Mucosa of descending colon (tissue), 3 donors: ENCODE data around the gene HBG1. TPM values are rescaled to one million over a fixed set of nuclear protein-coding genes. Genes with fewer than 3 reads are reported as not detected.

ENCODE experiments used
- ATAC-seq: fragments of 200-7000 bp; cut with Tn5 transposase; one replicate; pipeline ENCODE4 v1.9.1; 2020; ENCODE audit warnings: mild to moderate bottlenecking, moderate library complexity
- DNase-seq, 3 donors: peaks; one replicate each; pipeline ENCODE4 v3.0.0-alpha.2; 2020
- H3K36me3 ChIP-seq: fragments of 200-600 bp; one replicate; pipeline ENCODE4 v1.8.0; 2021; ENCODE audit warnings: low read depth, mild to moderate bottlenecking
- H3K4me1 ChIP-seq: fragments of 200-600 bp; one replicate; pipeline ENCODE4 v1.8.0; 2021; ENCODE audit warnings: low read depth, mild to moderate bottlenecking
- H3K4me3 ChIP-seq: fragments of 200-600 bp; one replicate; pipeline ENCODE4 v1.8.0; 2021; ENCODE audit warnings: mild to moderate bottlenecking
- H3K9me3 ChIP-seq: fragments of 200-600 bp; one replicate; pipeline ENCODE4 v1.8.0; 2021; ENCODE audit warnings: mild to moderate bottlenecking
- CTCF ChIP-seq: fragments of 200-600 bp; IDR thresholded peaks from one replicate; pipeline ENCODE4 v1.8.0; 2022; ENCODE audit warnings: antibody characterized with exemption, mild to moderate bottlenecking
- intact Hi-C, 2 donors: fragments of 100-400 bp; cut with DNase I in 1 of 2; cut with micrococcal nuclease in 1 of 2; formaldehyde crosslinking; loops; one replicate each; pipeline versions ENCODE4 v1.11.0 to v1.11.1; 2022; cut with DNase I, micrococcal nuclease
- total RNA-seq, 3 donors: library from RNA; stranded (reverse); fragmentation: NEBNext Ultra II Directional in 2 of 3; extraction: Animal tissue kit (Norgen Biotek cat#: 25700) in 2 of 3; gene quantifications; one replicate each; pipeline versions ENCODE4 v1.2.1 to v1.2.4, GENCODE V29; 2021 to 2023
- donor health status: DM: no; HTN: no; CAD: no; lungs with moderate emphysema.
- donor health status: DM: no; HTN: no; CAD: no.
- donor health status: DM: no; HTN: yes; CAD: no.

The HBG1 gene
- total RNA-seq, 3 donors from 2014 or later = not detected

- no peak overlapping the region for H3K4me3 ChIP-seq
- TF ChIP-seq CTCF = no peak
- no peaks in the 10 kb centered on the region for H3K36me3 ChIP-seq
- intact Hi-C loops = no loop called here
- ATAC-seq (no peak), DNase-seq (no peak)
- H3K9me3 ChIP-seq = no peaks in the 10 kb centered on the region
- H3K4me1 ChIP-seq = no peaks in the 10 kb centered on the region
Observed at GRCh38 chr11:5246772-5247471, 2.7 kb downstream of the HBG1 start.

GRCh38 chr11:5245155-5245554 lies 4.5 kb downstream of the HBG1 start:
- intact Hi-C loops = no loop called here
- TF ChIP-seq CTCF = no peak
- no peak overlapping the region for H3K4me3 ChIP-seq
- H3K9me3 ChIP-seq = no peaks in the 10 kb centered on the region
- ATAC-seq (no peak), DNase-seq (no peak)
- H3K36me3 ChIP-seq = no peaks in the 10 kb centered on the region
- no peaks in the 10 kb centered on the region for H3K4me1 ChIP-seq

- no peak for DNase-seq
- TF ChIP-seq CTCF = no peak
- ATAC-seq = no peak
- Histone ChIP-seq H3K4me3 (no peak overlapping the region), H3K36me3 (no peaks in the 10 kb centered on the region), H3K4me1 (no peaks in the 10 kb centered on the region), H3K9me3 (no peaks in the 10 kb centered on the region)
- intact Hi-C loops = no loop called here
Observed at GRCh38 chr11:5243816-5244180, 5.9 kb downstream of the HBG1 start.

- Histone ChIP-seq H3K9me3 (no peaks in the 10 kb centered on the region), H3K4me1 (no peaks in the 10 kb centered on the region), H3K36me3 (no peaks in the 10 kb centered on the region), H3K4me3 (no peak overlapping the region)
- intact Hi-C loops = no loop called here
- no peak for DNase-seq
- no peak for TF ChIP-seq CTCF
- no peak for ATAC-seq
Observed at GRCh38 chr11:5242933-5243815, 6.5 kb downstream of the HBG1 start.

GRCh38 chr11:5242208-5242607 lies 7.4 kb downstream of the HBG1 start:
- DNase-seq = no peak
- no peaks in the 10 kb centered on the region for H3K36me3 ChIP-seq
- no peaks in the 10 kb centered on the region for H3K4me1 ChIP-seq
- no peaks in the 10 kb centered on the region for H3K9me3 ChIP-seq
- ATAC-seq = no peak
- H3K4me3 ChIP-seq = no peak overlapping the region
- intact Hi-C loops = no loop called here
- TF ChIP-seq CTCF = no peak
